ENCODE results near the gene UBE2D4.

DNA sequence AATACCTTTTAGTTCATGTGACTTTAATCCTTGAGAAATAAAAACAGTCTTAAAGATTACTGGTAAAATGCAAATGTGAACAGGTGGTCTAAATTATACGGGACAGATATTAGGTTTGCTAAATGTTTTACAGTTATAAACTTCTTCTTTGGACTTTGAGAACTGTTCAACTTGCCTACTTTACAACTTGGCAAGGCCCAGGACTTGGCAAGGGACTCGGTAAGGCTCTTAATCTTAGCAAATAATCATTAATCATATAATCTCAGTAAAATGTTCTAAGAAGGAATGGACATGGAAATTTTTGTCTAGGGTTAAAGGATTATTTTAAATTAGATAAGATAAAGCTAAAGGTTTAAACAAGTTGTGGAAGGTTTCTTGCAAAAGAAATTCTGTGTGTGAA lies 4.8 kb upstream of the UBE2D4 start:
- TF ChIP-seq, protein P1, sequence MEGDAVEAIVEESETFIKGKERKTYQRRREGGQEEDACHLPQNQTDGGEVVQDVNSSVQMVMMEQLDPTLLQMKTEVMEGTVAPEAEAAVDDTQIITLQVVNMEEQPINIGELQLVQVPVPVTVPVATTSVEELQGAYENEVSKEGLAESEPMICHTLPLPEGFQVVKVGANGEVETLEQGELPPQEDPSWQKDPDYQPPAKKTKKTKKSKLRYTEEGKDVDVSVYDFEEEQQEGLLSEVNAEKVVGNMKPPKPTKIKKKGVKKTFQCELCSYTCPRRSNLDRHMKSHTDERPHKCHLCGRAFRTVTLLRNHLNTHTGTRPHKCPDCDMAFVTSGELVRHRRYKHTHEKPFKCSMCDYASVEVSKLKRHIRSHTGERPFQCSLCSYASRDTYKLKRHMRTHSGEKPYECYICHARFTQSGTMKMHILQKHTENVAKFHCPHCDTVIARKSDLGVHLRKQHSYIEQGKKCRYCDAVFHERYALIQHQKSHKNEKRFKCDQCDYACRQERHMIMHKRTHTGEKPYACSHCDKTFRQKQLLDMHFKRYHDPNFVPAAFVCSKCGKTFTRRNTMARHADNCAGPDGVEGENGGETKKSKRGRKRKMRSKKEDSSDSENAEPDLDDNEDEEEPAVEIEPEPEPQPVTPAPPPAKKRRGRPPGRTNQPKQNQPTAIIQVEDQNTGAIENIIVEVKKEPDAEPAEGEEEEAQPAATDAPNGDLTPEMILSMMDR (IDR thresholded peaks at IDR 0.05) = no peak
- no peak for TF ChIP-seq POLR2A (IDR thresholded peaks at IDR 0.05)

Measured in thyroid gland (tissue), 4 donors.